IMR-90 (cell line): Measurements from ENCODE around the gene CUX1.

Source experiments
- CHD1 ChIP-seq: IDR thresholded peaks from 2 replicates; pipeline ENCODE4 v1.6.1; 2012; ENCODE audit warnings: low read depth, low read length, improper control_type of control experiment
- CTCF ChIP-seq: conservative IDR thresholded peaks from 2 replicates; pipeline ENCODE4 v1.5.1; 2012; ENCODE audit warnings: mild to moderate bottlenecking, low read depth, low read length, improper control_type of control experiment
- MAZ ChIP-seq: IDR thresholded peaks from 2 replicates; pipeline ENCODE4 v1.6.1; 2012; ENCODE audit warnings: low read depth, mild to moderate bottlenecking, low read length, improper control_type of control experiment, moderate library complexity, borderline replicate concordance
- MXI1 ChIP-seq: IDR thresholded peaks from 2 replicates; pipeline ENCODE4 v1.6.1; 2012; ENCODE audit warnings: low read depth, mild to moderate bottlenecking, low read length, moderate library complexity, borderline replicate concordance
- POLR2A ChIP-seq: IDR thresholded peaks from 2 replicates; pipeline ENCODE4 v1.6.1; 2012; ENCODE audit warnings: mild to moderate bottlenecking, low read depth, low read length
- RAD21 ChIP-seq: IDR thresholded peaks from 2 replicates; pipeline ENCODE4 v1.6.1; 2012; ENCODE audit warnings: low read length, improper control_type of control experiment
- SMC3 ChIP-seq: fragments of 150-350 bp; IDR thresholded peaks from 2 replicates; pipeline ENCODE4 v1.6.1; 2016; ENCODE audit warnings: low read depth, mild to moderate bottlenecking, antibody characterized with exemption, low read length, moderate library complexity
- USF2 ChIP-seq: fragments of 150-350 bp; IDR thresholded peaks from 2 replicates; pipeline ENCODE4 v1.6.1; 2017; ENCODE audit warnings: mild to moderate bottlenecking, antibody characterized with exemption, low read length, low read depth

- TF ChIP-seq CTCF, result no peak
- TF ChIP-seq RAD21, result no peak
- TF ChIP-seq POLR2A, result no peak
- TF ChIP-seq SMC3, result no peak
- no peak for TF ChIP-seq MAZ
- no peak for TF ChIP-seq USF2
- TF ChIP-seq CHD1, result no peak
- TF ChIP-seq MXI1, result no peak
Observed at GRCh38 chr7:101995121-101995520, 177.7 kb downstream of the CUX1 start.
